ENCODE measurements around the gene HIPK4.
"Not testable (repeated sequence)": the region's sequence is repeated elsewhere in the genome, so short reads cannot be mapped to it uniquely, and the experiment has no call there.

The HIPK4 gene

DNA sequence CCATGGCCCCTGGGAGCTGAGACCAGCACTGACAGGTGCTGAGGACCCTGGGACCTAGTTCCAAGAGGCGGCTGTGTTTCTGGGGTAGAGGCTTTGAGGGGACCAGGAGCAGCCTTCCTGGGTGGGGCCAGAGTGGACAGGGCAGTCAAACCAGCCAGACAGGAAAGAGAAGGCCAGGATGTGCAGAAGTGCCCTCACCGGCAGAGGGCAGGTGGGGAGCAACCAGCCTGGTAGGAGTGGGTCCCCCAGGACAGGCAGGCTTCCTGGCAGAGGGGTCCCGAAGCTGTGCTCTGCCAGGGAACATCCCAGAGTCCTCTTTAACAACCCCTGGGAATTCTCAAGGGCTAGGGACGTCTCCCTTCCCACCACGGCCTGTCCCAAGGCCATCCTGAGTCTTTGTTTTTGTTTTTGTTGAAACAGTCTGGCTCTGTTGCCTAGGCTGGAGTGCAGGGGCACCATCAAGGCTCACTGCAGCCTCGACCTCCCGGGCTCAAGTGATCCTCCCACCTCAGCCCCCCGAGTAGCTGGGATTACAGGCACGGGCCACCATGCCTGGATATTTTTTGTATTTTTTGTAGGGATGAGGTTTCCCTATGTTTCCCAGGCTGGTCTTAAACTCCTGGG is 3.0 kb upstream of the HIPK4 start:
- FAIRE-seq = no peak

DNA sequence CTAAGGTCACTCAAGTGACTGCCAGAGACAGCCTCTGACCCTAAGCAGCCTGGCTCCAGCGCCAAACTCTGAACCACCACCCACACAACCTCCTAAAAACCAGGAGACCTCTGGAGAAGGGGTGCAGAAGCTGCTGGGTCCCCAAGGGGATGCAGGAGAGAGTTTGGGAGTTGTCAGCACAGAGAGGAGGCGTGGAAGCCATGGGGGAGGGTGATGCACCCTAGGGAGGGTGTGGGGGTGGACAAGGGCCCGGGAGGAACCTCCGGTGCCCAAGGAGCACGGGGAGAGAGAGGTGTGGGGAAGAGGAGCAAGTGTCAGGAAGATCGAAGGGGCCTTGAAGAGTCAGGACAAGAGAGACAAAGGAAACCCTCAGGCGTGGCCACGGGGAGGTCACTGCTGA is 2.1 kb upstream of the HIPK4 start:
- FAIRE-seq = no peak

DNA sequence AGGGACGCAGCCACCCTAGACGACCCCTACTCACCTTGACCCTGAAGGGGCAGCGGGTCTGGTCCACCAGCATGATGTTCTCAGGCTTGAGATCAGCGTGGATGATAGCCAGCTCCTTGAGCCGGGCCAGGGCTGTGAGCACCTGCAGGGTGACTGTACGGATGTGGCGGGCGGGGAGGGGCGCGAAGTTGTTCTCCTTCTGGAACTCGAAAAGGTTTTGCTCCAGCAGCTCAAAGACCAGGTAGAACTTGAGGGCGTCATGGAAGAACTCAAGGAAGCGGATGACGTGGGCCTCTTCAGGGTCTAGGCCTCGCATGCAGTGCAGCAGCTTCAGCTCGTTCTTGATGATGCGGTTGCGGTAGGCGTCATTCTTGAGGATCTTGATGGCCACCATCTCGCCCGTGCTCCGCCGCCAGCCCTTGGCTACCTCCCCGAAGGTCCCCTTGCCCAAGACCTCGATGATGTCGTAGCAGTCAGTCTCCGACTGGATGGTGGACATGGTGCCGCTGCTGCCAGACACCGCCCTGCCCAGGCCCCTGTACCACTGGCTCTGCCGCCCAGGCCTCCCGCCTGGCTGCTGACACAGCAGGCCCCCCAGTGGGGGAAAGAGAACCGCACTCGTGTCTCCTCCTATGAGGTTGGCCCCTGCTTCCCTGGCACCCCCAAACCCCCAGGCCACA is 437 bp downstream of the HIPK4 start:
- FAIRE-seq = no peak

DNA sequence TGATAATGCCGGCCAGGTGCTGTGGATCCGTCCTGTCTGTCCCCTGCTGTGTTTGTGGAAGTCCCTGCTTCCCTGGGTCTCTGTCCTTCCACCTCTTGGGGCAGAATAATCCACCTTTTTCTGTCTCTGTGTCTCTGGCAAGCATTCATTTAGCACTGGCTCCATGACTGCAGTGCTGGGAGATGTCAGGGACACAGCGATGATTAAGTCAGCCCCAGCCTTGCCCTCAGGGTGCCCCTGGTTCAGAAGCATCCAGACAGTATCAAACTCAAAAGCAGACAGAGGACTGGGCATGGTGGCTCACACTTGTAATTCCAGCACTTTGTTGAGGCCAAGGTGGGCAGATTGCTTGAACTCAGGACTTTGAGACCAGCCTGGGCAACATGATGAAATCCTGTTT is 1.5 kb downstream of the HIPK4 start:
- FAIRE-seq = no peak

DNA sequence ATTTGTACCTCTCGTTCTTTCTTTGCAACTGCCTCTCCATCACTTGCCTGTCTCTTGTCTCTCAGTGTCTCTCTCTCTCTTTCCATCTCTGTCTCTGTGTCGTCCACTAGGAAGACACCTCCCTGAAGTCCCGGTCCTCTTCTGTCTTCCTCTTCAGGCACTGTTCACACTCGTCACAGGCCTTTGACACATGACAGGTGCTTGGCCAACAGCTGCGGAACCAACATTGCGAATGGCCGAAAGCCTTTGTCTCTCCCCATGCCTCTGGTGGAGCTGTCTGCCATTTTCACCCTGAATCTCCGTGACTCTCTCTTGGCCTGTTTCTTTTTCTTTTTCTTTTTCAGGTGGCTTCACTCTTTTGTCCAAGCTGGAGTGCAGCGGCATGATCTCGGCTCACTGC is 2.8 kb downstream of the HIPK4 start:
- no peak for FAIRE-seq

DNA sequence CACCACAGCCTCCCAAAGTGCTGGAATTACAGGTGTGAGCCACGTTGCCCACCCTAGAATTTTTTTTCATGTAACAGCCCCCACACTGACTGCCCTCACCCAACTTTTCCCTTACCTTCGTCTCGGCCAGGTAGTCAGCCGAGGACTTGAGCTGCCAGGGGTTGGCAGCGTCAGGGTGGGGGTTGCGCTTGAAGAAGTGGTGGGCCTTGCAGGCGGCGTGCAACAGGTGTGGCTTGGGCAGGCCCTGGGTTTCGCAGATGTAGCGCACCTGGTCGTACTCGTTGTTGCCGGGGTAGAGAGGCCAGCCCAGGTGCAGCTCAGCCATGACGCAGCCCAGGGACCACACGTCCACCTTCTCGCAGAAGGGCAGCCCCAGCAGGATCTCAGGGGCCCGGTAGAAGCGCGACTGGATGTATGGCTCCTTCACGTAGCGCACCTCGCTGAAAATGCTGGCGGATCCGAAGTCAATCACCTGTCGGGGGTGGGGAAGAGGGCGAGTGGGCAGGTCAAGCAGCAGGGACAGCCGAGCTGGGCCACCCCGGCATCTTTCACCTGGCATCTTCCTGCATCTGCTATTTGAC is 6.2 kb downstream of the HIPK4 start:
- no peak for FAIRE-seq

DNA sequence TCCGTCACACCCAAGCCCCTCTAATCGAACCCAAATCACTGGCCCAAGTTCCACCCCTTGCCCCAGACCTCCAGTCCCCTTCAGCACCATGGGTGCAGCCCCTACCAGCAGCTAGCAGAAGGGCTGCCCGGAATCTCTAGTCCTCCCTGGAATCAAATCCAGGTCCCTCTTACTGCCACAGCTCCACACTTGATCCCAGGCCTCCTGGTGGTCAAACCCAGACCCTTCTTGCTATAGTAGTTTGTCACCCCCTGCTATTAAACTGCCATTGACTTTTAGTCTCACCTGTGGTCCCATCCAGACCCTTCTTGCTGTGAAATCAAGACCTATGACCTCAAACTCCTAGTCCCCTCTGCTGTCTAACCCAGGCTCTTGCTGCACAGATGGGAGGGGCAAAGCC is 8.7 kb downstream of the HIPK4 start:
- no peak for FAIRE-seq

DNA sequence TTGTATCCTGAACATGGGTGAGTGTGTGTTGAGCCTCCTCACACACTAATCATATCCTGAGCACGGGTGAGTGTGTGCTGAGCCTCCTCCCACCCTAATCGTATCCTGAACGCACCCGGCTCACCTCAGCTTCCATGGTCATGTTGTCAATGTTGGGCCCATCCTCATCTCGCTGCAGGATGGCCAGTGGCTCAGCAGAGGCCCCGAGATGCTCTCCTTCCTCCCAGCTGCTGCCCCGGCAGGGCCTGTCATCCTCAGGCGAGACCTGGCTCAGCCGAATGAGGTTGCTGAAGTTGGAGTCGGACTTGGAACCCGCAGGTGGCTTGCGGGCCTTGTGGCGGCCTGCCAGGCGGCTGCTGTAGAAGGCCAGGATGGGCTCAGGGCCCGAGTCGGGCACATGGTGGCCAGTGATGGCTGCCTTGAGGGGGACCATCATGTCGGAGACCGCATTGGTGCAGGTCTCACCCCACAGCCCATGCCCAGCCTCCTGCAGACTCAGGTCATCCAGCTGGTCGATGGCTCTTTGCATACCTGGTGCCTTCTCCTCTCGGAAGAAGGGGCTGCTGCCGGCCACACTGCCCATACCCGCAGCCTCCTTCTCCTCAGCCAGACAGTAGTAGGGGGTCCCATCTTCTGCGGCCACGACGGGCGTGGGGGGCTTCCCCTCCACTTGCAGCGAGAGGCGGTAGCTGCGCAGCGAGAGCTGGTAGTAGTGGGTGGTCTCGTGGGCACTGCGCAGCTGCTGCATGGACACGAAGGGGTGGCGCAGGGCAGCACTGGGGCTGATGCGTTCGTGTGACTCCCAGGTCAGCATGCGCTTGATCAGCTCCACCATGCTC is 9.6 kb downstream of the HIPK4 start:
- FAIRE-seq = no peak

DNA sequence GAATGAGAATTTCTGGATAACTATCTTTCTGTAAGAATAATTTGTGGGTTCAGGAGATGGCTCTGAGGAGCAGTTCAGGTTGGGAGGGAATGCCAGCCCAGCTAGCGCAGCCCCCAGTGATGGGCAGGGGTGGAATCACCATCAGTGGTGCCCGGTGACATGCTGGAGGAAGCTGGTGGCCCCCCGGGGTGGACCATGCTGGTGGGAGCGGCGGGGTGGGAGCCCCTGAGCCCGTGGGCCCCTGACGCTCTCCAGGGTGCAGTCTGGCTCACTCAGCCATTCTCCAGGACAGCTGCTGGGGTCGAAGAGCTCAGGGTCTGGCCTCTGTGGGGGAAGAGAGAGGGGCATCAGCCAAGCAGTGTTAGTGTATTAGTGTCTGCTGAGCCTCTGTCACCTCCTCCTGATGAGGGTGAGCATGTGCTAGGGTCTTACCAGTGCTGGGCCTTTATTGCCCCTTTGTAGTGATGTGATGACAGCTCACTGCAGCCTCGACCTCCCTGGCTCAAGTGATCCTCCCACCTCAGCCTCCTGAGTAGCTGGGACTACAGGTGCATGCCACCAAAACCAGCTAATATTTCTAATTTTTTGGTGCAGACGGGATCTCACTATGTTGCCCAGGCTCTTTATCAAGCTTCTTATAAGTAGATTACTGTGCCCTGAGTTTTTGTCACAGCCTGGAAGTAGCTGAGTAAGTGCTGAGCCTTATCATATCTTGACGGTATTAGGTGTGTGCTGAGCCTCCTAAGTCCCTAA is 10.4 kb downstream of the HIPK4 start:
- no peak for FAIRE-seq

DNA sequence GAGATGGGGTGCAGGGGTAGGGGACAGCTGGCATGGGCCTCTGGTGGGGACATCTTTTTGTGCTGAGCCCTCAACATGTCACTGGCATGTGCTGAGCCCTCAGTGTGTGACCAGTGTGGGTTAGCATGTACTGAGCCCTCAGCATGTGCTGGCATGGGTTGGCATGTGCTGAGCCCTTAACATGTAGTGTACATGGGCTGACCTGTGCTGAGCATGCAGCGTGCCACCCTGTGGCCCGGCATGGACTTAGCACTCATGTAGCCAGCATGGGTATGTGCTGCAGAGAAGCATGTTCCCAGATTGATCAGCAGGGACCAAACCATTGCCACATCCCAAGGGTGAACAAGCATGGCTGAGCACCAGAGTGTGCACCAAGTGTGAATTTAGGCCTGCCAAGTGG is 11.5 kb downstream of the HIPK4 start:
- no peak for FAIRE-seq

DNA sequence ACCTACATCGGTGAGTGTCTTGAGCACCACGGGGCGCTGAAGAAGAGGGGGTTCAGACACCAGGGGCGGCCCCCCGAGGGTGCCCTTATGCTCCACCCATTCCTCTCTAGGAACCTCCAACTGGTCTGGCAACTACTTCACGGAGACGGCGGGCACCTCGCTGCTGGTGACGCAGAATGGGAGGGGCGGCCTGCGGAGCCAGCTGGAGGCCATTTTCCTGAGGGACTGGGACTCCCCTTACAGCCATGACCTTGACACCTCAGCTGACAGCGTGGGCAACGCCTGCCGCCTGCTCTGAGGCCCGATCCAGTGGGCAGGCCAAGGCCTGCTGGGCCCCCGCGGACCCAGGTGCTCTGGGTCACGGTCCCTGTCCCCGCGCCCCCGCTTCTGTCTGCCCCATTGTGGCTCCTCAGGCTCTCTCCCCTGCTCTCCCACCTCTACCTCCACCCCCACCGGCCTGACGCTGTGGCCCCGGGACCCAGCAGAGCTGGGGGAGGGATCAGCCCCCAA is 12.1 kb downstream of the HIPK4 start:
- no peak for FAIRE-seq

DNA sequence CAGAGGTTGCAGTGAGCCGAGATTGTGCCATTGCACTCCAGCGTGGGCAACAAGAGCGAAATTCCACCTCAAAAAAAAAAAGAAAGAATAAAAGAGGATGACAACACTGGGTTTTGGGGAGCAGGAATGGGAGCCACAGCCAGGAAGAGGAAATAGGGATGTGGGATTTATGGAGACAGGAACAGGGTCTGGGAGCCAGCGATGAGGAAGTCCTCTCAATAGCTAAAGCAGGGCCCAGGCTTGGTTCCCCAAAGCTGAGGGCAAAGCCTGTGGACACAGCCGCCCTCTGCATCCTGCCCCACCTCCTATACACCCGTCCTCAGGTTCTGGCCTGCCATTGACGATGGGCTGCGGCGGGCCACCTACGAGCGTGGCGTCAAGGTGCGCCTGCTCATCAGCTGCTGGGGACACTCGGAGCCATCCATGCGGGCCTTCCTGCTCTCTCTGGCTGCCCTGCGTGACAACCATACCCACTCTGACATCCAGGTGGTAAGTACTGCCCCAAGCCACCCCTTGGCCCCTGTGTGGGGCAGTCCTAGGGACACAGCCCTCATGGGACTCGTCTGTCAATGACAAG is 13.6 kb downstream of the HIPK4 start:
- no peak for FAIRE-seq

DNA sequence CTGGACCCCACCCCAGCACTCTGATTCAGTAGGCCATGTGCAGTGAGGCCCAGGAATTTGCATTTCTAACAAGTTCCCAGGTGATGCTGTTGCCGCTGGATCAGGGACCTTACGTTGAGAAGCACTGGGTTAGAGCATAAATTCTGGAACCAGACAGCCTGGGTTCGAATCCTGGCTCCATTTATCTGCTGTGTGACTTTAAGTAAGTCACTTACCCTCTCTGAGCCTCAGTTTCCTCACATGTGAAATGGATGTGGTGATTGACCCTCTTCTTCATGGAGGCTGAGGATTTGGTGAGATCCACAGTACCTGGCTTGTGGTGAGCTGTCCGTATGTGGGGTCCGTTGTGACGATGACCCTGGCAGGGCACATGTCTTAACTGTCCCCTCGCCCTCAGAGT is 15.9 kb downstream of the HIPK4 start:
- FAIRE-seq = no peak

DNA sequence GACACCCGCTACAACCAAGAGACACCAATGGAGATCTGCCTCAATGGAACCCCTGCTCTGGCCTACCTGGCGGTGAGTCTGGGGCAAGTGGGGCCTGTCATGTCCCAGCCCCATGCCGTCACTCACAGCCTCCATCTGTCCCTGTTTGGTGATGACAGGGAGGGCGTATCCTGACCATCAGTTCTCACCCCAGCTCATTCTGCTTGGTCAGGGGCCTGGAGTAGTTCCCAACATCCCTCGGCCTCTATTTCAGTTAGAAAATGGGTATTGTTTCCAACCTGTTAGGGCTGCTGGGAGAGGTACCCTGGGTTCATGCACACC is 18.2 kb downstream of the HIPK4 start:
- FAIRE-seq = no peak

DNA sequence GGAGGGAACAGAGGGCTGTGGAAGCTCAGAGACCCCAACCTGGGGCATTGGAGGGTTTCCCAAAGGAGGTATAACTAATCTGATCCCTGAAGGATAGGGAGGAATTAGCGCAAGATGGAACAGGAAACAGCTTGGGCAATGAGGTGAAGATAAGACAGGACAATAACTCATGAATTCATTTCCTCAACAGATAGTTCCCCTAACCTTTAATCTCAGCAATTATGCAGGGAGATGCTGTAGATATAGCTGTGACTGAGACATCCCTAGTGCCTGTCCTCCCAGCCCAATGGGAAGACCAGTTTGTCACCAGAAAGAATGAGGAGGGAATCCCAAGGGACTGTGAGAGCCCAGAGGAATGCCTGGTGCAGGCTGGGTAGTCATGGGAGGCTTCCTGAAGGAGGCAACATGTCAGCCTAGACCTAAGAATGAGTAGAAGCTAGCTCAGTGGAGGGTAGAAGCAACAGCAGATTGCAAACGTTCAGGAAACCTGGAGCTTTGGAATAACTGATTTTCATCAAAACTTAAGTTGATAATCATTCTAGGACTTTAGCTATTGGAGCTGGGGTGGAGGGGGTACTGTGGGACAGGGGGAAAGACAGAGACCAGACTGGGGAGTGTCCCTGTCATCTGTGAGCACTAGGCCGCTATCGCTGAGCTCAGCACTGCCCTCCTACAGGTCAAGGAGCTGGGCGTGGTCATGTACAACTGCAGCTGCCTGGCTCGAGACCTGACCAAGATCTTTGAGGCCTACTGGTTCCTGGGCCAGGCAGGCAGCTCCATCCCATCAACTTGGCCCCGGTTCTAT is 18.8 kb downstream of the HIPK4 start:
- FAIRE-seq = no peak

DNA sequence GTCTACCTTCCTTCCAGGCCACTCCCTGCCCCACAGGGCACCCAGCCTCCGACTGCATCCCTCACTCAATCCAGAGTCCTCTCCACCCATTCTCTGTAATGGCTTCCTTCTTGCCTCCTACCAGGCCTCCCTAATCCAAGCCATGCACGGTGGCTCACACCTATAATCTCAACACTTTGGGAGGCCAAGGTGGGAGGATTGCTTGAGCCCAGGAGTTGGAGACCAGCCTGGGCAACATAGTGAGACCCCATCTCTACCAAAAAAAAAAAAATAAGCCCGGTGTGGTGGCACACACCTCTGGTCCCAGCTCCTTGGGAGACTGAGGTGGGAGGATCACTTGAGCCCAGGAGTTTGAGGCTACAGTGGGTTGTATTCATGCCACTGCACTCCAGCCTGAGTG is 19.7 kb downstream of the HIPK4 start:
- not testable (repeated sequence) for FAIRE-seq

DNA sequence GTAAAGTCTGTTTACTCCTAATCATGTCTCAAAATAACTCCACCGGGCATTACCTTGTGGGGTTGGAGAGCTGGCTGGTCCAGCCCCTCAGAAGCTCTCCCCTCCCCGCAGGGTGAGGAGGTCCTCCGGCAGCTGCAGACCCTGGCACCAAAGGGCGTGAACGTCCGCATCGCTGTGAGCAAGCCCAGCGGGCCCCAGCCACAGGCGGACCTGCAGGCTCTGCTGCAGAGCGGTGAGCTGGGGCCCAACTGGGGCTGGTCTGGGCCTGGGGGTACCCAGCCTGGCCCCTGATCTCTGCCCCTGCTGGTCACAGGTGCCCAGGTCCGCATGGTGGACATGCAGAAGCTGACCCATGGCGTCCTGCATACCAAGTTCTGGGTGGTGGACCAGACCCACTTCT is 20.2 kb downstream of the HIPK4 start:
- no peak for FAIRE-seq

DNA sequence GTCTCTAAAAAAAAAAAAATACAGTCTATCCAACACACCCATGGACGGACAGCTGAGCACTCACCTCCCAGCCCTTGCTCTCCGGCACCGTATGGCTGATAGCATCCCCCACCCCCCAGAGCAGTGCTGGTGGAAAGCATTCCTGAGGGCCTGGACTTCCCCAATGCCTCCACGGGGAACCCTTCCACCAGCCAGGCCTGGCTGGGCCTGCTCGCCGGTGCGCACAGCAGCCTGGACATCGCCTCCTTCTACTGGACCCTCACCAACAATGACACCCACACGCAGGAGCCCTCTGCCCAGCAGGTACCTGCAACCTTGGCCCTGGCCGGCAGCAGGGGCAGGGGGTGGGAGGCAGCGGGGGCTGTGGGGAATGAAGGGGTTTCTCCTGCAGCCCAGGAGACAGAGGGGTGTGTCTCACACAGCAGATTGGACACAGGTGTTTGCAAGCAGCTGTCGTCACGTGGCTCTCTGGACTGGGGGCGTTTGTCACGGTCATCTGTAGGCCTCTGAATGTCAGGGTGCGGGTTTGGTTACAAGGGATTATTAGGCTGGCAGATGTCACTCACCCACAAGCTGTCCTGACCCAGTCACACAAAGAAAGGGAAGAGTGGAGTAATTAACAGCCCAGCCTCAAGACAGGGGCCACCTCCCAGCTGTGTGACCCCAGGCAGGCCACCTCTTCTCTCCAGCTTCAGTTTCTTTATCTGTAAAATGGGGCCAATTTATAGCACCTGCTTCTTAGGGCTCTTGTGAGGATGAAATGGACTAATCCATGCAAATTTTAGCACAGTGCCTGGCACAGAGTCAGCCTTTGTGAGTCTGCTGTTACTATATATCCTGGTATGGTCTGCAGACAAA is 22.2 kb downstream of the HIPK4 start:
- no peak for FAIRE-seq

DNA sequence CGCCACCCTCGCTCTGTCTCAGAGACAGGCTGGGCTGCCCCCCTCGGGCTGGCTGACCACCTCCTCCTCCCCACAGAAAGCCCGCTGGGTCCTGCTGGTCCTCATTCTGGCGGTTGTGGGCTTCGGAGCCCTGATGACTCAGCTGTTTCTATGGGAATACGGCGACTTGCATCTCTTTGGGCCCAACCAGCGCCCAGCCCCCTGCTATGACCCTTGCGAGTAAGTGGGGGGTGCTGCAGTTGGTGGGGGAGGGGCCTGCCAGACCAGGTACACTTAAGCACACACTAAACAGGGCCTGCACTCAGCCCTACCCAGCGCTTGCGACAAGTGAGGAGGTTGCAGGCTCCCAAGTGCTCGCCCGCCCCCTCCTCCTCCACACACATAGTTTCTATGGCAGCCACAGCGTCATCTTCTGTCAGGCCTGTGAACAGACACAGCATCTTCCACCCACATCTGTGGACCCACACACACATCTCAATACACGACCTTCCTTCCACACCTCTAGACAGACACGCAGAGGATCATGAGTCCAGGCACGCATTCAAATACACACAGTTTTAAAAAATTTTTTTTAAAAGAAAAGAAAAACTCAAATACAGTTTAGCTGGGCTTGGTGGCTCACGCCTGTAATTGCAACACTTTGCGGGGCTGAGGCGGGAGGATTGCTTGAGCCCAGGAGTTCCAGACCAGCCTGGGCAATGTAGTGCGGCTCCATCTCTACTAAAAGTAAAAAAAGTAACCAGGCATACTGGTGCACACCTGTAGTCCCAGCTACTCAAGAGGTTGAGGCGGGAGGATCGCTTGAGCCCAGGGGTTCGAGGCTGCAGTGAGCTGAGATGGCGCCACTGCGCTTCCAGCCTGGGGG is 23.1 kb downstream of the HIPK4 start:
- no peak for FAIRE-seq

All from endometrium (tissue), 2 donors.